HG03025 (cell line): ENCODE results near the gene SCN8A.
"Not testable (repeated sequence)": the region's sequence is repeated elsewhere in the genome, so short reads cannot be mapped to it uniquely, and the experiment has no call there.

ENCODE experiments used
- ATAC-seq: cut with Tn5 transposase; IDR thresholded peaks from one replicate; pipeline ENCODE4 v1.9.1; 2021; ENCODE audit warnings: mild to moderate bottlenecking, moderate library complexity; ENCODE audit not compliant: unreplicated experiment, low FRiP score

SCN8A gene

GRCh38 chr12:51621156-51621922 lies 30.3 kb downstream of the SCN8A start:
- no peak for ATAC-seq

GRCh38 chr12:51622564-51622963 lies 31.5 kb downstream of the SCN8A start:
- ATAC-seq = no peak

- ATAC-seq = no peak
Measured at GRCh38 chr12:51625370-51625769, 34.3 kb downstream of the SCN8A start.

GRCh38 chr12:51626115-51626514 lies 35.1 kb downstream of the SCN8A start:
- no peak for ATAC-seq

- ATAC-seq = no peak
Measured at GRCh38 chr12:51626629-51627028, 35.6 kb downstream of the SCN8A start.

GRCh38 chr12:51630256-51630880 lies 39.3 kb downstream of the SCN8A start:
- ATAC-seq = no peak

DNA sequence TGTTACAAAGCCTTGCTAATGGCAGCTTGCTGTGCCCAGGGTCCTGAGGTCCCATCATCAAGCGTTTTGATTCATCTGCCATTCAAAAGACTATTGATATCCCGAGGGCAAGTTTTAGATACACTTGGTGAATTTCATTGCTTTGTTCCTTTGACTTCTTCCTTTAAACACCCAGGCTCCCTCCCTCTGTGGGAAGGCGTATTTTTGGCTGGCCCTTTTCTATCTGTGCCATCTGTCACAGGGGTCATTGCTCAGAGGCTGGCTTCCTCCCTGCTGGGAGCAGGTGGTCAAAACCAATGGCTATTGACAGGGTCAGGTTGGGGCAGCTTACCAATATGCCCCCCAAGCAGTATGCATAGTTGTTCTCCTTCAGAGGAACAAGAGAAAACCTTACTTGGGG lies 40.0 kb downstream of the SCN8A start:
- ATAC-seq = no peak

GRCh38 chr12:51631591-51631990 lies 40.6 kb downstream of the SCN8A start:
- no peak for ATAC-seq

DNA sequence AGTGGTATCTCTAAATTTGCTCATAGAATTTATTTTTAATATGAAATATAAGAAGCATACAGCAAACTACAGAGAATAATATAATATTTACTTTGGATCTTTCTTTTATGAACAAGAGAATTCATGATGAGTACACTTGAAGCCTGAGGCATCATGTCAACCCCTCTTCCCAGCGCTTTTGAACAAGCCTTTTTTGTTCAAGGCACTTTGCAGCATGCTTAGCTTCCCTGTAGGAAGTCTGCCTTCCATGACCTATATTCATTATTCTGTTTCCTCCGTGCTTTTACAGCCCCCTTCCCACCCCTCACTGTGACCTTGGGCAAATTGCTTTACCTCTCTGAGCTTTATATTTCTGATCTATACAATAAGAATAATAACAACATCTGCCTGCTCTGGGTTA lies 41.6 kb downstream of the SCN8A start:
- no peak for ATAC-seq

DNA sequence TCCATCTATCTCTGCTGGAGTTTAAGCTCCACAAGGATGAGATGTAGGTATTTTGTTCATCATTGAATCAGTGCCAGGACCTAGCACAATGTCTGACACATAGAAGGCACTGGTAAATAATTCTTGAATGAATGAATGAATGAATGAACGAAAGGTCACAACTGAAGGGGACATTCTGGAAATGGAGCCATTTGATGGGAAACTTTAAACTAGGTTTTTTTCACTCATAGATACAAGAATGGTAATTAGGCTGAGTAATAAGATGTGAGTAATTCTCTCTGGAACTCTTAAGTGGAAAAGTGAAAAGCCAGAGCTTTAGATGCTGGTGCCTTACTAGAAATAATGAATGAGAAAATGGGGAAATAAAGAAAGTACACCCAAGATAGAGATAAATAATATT lies 44.3 kb downstream of the SCN8A start:
- no peak for ATAC-seq

- no peak for ATAC-seq
Measured at GRCh38 chr12:51636581-51636980, 45.5 kb downstream of the SCN8A start.

DNA sequence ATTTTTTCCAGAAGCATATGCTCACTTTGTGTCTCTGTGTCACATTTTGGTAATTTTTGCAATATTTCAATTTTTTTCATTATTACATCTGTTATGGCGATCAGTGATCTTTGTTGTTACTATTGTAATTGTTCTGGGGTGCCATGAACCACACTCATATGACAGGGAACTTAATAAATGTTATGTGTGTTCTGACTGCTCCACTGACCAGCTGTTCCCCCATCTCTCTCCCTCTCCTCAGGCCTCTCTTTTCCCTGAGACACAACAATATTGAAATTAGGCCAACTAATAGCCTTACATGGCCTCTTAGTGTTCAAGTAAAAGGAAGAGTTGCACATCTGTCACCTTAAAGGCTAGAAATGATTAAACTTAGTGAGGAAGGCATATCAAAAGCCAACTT lies 46.0 kb downstream of the SCN8A start:
- no peak for ATAC-seq

DNA sequence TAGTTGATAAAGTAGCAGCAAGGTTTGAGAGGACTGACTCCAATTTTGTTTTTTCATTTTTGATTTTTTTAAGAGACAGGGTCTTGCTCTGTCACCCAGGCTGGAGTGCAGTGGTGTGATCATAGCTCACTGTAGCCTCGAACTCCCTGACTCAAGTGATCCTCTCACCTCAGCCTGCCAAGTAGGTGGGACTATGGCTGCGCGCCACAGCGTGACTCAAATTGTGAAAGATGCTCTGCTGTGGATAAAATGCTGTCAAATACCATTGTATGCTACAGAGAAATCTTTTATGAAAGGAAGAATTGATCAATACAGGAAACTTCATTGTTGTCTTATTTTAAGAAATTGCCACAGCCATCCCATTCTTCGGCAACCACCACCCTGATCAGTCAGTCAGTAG lies 48.3 kb downstream of the SCN8A start:
- ATAC-seq = no peak

DNA sequence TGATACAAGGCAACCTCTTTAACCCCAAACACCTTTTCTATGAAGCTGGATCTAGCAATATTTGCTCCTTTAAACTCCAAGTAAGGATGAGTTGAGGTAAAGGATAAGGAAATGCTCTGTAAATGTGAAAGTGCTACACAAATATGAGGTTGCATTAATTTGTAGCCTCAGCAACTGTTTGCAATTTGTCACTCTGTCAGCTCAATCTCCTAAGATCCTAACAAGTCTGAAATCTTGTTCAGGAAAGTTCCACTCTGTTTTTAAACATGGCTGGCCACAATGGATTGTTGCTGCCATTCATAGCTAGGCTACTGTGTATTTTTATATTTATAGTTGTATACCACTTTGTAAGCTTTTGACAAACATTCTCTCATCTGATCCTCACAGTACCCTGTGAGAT lies 51.3 kb downstream of the SCN8A start:
- no peak for ATAC-seq

GRCh38 chr12:51643951-51644350 lies 52.9 kb downstream of the SCN8A start:
- ATAC-seq = no peak

DNA sequence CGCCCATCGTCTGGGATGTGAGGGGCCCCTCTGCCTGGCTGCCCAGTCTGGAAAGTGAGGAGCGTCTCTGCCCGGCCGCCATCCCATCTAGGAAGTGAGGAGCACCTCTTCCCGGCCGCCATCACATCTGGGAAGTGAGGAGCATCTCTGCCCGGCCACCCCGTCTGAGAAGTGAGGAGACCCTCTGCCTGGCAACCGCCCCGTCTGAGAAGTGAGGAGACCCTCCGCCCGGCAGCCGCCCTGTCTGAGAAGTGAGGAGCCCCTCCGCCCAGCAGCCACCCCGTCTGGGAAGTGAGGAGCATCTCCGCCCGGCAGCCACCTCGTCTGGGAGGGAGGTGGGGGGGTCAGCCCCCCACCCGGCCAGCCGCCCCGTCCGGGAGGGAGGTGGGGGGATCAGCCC lies 53.7 kb downstream of the SCN8A start:
- ATAC-seq = not testable (repeated sequence)

GRCh38 chr12:51645961-51646360 lies 54.9 kb downstream of the SCN8A start:
- no peak for ATAC-seq

- no peak for ATAC-seq
Measured at GRCh38 chr12:51647647-51648046, 56.6 kb downstream of the SCN8A start.

DNA sequence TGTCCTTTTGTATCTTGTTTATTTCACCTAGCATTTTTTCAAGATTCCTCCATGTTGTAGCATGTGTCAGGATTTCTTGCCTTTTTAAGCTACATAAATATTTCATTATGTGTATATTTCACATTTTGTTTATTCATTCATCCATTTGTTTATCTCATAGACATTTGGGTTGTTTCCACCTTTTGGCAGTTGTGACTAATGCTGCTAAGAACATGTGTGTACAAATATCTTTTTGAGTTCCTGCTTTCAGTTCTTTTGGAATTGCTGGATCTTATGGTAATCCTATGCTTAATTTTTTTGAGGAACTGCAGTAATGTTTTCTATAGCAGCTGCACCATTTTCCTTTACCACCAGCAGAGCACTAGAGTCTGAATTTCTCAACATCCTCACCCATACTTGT lies 62.4 kb downstream of the SCN8A start:
- ATAC-seq = no peak

- no peak for ATAC-seq
Measured at GRCh38 chr12:51661199-51661598, 70.2 kb downstream of the SCN8A start.

DNA sequence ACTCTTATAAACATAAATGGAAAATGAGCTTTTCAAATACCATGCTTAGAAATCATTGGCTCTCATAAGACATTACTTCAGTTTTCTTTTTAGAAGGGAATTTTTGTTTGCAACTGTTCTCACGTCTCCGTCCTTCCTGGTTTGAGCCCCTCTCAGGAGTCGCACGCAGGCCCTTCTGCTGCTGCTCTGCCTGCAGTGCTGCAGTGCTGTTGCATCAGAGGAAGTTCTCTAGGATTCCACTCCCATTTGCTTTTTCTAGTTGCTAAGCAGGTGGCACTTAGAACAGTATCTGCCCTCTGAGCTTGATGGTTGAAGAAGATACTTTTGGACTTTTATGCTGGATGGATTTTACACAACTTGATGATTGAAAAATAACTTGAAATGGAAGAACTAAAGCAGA lies 70.8 kb downstream of the SCN8A start:
- ATAC-seq = no peak

GRCh38 chr12:51662728-51663154 lies 71.7 kb downstream of the SCN8A start:
- no peak for ATAC-seq
